IPS-18a (cell line): ENCODE measurements around the gene RAP2C.
"Not testable (repeated sequence)": the region's sequence is repeated elsewhere in the genome, so short reads cannot be mapped to it uniquely, and the experiment has no call there.

ENCODE experiments used
- H3K27ac ChIP-seq: one replicate; pipeline ENCODE4 v1.5.1; 2013; ENCODE audit warnings: low read length
- H3K27me3 ChIP-seq: one replicate; pipeline ENCODE4 v1.6.1; 2013; ENCODE audit warnings: mild to moderate bottlenecking, low read length; ENCODE audit not compliant: control insufficient read depth, insufficient read depth
- H3K36me3 ChIP-seq: one replicate; pipeline ENCODE4 v1.6.1; 2013; ENCODE audit warnings: low read depth, low read length; ENCODE audit not compliant: control insufficient read depth
- H3K4me1 ChIP-seq: one replicate; pipeline ENCODE4 v1.6.1; 2013; ENCODE audit warnings: low read depth, low read length; ENCODE audit not compliant: control insufficient read depth
- H3K4me3 ChIP-seq: one replicate; pipeline ENCODE4 v1.5.1; 2013; ENCODE audit warnings: low read length
- H3K9ac ChIP-seq: one replicate; pipeline ENCODE4 v1.6.1; 2013; ENCODE audit warnings: mild to moderate bottlenecking, low read length, moderate library complexity
- H3K9me3 ChIP-seq: one replicate; pipeline ENCODE4 v1.6.1; 2013; ENCODE audit warnings: low read depth, low read length; ENCODE audit not compliant: control insufficient read depth

Gene RAP2C

GRCh38 chrX:132165005-132165404, 54.2 kb downstream of the RAP2C start:
- H3K9me3 ChIP-seq, result peaks cover 40% of the 10 kb centered on the region
- H3K27me3 ChIP-seq, result no peaks in the 10 kb centered on the region
- no peaks in the 10 kb centered on the region for H3K36me3 ChIP-seq
- no peak overlapping the region for H3K4me3 ChIP-seq
- H3K27ac ChIP-seq, result no peak overlapping the region
- H3K9ac ChIP-seq, result no peak overlapping the region
- H3K4me1 ChIP-seq, result no peaks in the 10 kb centered on the region

GRCh38 chrX:132163094-132163493, 56.2 kb downstream of the RAP2C start:
- H3K36me3 ChIP-seq, H3K4me3 ChIP-seq, H3K27ac ChIP-seq, H3K27me3 ChIP-seq, H3K4me1 ChIP-seq, H3K9ac ChIP-seq: not testable (repeated sequence)
- H3K9me3 ChIP-seq, result peaks cover 40% of the 10 kb centered on the region

- Histone ChIP-seq H3K9ac (no peak overlapping the region), H3K4me3 (no peak overlapping the region), H3K9me3 (peaks cover 5% of the 10 kb centered on the region), H3K27me3 (no peaks in the 10 kb centered on the region), H3K36me3 (no peaks in the 10 kb centered on the region), H3K4me1 (no peaks in the 10 kb centered on the region), H3K27ac (no peak overlapping the region)
These were observed 66.1 kb downstream of the RAP2C start for GRCh38 chrX:132153166-132153565.
